Activated CD8-positive, alpha-beta memory T cell treated with anti-CD3 and anti-CD28 coated beads, Interleukin-2, amount 50 U/mL, for 1 hour (primary cell): ENCODE measurements around the gene COL27A1.
"Not testable (repeated sequence)": the region's sequence is repeated elsewhere in the genome, so short reads cannot be mapped to it uniquely, and the experiment has no call there.

Source experiments
- DNase-seq: peaks from one replicate; pipeline ENCODE4 v3.0.0-alpha.2; 2020; ENCODE audit errors: extremely low read depth

COL27A1 gene

DNA sequence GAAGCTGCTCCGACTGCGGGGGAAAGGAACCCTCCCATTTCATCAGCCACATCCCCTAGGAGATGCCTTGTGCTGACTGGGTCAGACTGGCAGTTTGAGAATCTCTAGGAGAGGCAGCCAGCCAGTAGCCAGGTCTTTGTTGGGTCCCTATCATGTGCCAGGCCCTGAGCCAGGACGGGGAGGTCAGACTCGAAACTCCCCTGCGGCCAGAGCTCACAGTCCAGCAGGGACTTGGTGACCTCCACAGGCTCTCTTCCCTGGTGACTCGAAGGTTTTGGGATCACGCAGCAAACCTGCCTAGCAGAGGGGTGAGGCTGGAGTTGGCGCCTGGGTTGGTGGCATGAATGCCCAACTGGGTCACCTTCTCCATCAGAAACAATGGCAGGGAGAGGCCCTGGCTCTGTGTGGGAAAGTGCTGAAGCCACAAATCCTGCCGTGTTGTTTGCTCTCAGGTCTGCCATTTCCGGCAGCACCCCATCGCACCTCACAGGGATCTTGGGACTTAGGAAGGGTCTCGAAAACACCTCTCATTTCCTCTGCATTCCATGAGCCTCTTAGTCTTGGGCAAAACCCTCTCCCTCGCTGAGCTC, 153.1 kb downstream of the COL27A1 start:
- DNase-seq, result no peak

DNA sequence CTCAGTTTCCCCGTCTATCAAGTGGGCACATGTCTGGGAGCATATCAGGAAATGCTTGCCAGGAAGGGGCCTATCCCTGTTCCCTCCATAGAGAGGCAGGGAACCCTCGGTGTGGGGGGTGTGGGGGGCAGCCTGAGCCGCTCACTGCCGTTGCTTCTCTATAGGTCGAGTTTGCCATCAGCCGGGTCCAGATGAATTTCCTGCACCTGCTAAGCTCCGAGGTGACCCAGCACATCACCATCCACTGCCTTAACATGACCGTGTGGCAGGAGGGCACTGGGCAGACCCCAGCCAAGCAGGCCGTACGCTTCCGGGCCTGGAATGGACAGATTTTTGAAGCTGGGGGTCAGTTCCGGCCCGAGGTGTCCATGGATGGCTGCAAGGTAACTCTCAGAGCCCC, 153.8 kb downstream of the COL27A1 start:
- DNase-seq, result no peak

DNA sequence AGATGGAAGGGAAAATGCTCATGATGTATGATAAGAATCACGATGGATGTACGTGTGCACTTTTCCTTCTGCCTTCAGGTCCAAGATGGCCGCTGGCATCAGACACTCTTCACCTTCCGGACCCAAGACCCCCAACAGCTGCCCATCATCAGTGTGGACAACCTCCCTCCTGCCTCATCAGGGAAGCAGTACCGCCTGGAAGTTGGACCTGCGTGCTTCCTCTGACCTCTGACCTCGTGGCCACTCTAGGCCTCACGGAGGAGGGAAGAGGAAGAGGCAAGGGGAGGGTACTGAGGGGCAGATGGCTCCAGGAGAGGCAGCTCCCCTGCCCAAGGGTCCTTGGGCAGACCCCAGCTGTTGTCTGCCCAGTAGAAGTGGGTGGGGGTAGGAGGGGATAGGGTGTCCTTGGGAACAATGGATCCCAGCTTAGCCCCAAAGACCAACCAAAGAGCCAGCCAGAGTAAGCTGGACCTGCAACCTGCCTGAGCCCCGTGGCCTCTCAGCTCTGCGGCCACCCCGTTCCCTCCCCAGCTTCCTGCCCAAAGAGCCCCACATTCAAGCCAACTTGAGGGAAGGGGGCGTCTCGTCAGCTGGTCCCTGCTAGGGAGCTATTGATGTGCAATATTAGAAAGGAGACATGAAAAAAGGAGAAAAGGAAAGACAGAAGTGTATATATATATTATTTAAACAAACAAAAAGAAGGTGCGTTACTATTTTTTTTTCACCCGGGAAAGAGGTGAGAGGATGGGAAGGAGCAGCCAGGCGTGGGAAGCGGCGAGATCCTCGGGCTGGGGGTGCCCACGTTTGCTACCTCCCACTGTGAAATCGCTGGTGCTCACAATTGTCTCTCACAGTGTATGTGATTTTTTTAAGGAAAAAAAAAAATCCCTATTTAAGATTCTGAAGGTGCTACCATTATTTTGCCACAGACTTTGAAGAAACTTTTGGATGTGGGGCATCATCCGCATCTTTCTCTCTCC, 155.4 kb downstream of the COL27A1 start:
- no peak for DNase-seq

DNA sequence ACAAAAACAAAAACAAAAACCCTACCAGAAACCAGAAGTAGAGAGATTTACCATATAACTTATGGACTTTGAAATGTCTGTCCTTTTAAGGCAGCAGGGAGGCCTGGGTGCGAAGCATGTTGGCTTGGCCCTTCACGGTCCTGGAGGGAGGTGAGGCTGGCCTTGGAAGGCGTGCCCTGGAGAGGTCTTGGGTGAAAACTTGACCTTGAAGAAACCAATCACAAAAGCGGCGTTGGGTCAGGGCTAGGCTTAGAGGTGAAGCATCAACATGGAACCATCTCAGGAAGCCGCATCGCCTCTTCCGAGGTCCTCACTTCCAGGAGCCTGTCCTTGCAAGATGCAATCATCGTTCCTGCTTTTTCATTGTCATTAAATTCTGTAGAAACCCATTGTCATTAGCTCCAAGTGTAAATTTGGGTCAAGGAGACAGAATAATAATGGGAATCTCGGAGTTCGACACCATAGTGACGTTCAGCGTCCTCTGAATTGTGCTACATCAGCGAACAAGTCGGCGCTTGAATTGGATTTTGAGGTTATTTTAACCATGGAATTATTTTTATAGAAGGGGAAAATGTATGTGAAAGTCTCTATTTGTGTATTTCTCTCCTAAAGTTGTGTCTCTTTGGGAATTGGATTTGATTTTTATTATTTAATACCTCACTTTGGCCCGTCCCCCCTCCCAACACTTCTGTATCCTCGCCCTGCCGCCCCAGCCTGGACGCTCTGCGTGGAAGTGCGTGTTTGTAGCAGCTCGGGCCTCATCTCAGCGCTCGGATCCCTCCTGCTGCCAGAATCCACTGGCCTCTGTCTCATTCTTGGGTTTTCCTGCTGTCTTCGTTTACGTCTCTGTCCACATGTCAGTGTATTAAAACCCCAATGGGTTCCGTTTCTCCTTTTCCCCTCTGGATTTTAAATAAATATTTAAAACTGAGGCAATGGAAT, 156.5 kb downstream of the COL27A1 start:
- no peak for DNase-seq

DNA sequence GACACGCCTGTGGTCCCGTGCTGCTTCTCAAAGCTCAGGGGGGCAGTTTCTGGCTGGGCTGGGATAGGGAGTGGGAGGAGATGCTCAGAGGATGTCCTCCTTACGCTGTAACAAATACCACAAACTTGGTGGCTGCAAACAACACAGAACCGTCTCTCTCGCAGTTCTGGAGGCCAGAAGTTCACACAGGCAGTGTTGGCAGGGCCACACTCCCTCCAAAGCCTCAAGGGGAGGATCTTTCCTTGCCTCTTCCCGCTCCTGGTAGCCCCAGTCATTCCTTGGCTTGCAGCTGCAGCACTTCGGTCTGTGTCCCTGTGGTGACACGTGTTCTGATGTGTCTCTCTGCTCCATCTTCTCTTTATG, 157.2 kb downstream of the COL27A1 start:
- no peak for DNase-seq

DNA sequence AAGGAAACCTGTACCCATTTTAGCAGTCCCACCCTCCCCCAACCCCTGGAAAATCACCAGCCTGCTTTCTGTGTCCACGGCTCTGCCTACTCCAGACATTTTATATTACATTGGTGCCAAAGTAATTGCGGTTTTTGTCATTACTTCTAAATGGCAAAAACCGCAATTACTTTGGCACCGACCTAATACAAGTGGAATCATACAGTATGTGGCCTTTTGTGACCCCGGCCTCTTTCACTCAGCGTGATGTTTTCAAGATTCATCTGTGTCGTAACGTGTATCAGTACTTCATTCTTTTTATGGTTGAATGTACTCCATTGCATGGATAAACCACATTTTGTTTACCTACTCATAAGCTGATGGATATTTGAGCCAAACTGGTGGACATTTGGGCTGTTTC, 157.8 kb downstream of the COL27A1 start:
- no peak for DNase-seq

DNA sequence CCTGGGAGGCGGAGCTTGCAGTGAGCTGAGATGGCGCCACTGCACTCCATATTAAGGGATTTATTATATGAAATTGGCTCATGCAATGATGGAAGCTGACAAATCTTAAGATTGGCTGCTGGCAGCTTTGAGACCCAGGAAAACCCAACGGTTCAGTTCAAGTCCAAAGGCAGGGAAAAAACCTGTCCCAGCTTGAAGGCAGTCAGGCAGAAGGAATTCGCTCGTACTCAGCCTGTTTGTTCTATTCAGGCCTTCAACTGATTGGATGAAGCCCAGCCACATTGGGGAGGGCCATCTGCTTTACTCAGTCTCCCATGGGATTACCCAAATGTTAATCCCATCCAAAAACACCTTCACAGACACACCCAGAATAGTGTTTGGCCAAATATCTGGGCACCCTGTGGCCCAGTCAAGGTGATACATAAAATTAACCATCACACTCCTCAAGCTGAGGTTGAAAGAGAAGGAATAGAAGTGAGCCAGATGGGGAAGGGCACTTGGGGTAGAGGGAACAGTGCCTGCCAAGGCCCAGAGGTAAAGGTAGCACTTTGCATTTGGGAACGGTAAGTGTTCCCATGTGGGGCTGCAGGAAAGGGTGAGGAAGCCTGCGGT, 159.0 kb downstream of the COL27A1 start:
- DNase-seq, result no peak

DNA sequence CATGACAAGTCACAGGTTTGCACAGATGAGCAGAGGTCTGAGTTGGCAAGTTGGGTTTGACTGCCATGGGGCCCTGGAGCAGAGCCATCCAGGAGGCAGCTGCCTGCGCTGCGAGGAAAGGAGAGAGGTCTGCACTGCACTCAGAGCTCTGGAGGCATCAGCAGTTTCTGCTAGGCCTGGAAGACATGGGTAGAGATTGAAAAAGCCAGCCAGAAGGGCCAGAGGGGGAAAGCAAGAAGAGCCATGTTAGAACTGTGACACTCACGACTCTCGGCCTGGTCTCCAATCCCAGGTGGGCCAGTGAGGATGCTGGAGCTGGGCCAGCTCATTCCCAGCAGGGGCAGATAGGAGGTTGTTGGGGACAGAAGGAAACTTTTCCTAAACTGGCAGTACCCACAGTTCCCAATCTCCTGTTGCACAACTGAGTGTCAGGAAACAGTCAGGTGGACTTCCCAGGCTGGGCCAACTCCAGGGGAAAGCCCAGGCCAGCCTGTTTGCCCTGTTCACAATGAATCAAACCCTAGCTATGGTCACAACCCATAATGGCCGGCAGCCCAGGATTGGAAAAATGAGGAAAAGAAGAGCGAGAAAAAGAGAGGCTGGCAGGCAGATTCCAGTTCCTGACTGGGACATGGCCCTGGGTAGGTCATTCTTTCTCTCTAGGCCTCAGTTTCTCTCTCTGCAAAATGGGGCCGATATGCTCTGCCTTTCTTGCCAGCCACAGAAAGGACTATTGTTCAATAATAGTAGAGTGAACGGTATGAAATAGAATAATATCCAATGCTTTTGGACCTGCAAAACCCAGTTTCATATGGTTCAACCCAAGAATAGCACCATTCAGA, 159.8 kb downstream of the COL27A1 start:
- no peak for DNase-seq

DNA sequence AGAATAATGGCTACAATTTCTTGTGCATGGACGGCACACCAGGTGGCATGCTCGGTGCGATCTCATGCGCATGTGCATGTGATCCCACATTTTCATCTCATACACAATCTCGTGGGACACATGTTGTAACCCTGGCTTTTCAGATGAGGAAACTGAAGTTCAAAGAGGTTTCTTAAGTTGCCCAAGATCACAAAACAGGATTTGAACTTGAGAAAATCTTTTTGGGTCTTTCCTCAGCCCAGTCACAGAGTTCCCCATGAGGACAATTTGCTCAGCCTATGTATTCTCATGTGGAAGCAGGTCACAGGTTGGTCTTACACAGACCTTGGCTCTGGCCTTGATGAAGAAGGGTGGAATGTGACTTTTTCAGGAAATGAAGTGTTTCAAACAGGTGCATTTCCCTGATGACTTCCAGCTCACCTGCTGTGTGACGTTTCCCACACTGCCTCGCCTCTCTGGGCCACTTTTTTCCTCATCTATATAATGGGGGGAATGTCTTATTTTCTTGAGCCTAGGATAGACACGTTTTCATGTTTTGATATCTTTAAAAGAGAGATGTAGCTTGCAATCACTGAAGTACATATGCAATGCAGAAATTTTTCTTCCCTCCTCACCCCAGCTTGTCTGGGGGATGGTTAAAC, 160.5 kb downstream of the COL27A1 start:
- no peak for DNase-seq

DNA sequence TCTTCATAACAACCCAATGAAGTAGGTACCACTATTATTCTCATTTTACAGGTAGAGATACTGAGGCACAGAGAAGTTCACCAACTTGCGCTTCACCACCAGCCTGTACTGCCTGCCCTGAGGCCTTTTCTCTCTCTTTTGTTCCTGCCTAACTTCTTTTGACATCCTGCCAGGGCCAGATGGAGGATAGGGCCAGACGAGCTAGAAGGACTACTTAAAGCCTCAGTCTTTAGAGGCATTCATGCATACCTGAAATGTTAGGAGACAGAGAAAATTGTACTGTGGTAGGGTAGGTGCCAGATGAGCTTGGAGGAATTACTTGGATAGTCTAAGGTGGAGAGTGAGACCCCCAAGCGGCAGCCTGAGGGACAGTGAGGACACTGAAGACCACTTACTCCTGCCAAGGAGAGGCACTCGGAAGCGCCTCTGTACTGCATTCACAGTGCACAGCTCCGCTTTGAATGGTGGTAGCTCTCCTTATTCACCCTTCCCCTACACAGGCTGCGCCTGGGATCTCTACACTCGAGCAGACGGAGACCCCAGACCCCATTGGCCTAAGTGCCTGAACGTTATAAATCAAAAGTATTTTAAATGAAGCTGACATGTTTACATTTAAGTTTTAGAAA, 161.4 kb downstream of the COL27A1 start:
- no peak for DNase-seq

DNA sequence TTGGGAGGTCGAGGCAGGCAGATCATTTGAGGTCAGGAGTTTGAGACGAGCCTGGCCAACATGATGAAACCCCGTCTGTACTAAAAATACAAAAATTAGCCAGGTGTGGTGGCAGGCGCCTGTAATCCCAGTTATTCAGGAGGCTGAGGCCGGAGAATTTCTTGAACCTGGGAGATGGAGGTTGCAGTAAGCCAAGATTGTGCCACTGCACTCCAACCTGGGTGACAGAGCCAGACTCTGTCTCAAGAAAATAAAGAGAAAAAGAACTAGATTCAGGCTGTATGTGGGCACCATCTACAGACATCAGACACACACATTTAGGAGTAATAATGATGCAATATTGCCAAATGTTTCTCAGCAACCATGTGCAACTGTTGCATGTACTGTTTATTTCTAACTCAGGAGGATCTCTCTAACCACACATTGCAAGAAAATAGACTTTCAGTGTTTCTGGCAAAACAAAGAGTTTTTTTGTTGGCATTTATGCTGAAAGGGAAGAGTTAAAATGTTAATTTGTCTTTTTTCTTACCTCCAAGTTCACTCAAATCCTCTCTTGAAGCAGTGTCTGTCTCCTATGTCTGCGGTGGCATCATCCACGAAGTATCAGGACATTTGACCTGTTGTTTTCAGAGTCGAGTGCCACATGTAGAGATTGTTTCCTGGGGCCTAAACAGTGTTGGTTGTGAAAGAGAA, 162.5 kb downstream of the COL27A1 start:
- no peak for DNase-seq

DNA sequence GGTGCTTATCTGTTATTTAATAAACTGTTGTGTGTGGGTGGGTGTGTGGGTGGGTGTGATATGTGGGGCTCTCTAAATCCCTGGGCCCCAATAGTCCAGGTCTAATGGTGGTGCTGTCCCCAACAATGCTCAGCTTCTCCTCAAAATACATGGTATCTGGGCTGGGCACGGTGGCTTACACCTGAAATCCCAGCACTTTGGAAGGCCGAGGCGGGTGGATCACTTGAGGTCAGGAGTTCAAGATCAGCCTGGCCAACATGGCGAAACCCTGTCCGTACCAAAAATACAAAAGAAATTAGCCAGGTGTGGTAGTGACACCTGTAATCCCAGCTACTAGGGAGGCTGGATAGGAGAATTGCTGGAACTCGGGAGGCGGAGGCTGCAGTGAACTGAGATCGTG, 163.1 kb downstream of the COL27A1 start:
- DNase-seq, result no peak

DNA sequence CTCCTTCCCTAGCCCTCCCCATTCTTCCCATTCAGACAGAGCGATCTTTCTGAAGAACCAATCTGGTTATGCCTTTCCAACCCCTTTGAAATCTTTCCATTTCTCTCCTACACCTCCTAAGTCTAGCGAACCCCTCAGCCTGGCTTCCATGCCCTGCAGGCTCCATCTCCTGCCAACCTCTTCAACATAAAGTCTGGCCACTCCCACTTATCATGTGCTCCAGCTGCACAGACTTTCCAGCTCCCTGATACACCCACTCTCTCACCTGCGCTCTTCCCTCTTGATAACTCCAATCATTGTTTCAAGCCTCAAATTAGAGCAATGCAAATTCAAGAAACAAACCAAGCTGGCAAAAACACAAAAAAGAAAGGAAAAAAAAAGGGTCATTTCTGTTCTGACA, 163.8 kb downstream of the COL27A1 start:
- DNase-seq, result no peak

DNA sequence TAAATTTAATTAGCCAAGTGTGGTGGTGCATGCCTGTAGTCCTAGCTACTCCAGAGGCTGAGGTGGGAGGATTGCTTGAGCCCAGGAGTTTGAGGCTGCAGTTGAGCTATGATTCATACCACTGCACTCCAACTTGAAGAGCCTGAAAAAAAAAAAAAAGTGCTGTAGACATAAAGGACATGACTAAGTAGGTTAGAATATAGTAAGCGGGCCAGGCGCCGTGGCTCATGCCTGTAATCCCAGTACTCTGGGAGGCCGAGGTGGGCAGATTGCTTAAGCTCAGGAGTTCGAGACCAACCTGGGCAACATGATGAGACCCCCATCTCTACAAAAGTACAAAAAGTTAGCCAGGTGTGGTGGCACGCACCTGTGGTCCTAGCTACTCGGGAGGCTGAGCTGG, 165.4 kb downstream of the COL27A1 start:
- DNase-seq, result not testable (repeated sequence)

DNA sequence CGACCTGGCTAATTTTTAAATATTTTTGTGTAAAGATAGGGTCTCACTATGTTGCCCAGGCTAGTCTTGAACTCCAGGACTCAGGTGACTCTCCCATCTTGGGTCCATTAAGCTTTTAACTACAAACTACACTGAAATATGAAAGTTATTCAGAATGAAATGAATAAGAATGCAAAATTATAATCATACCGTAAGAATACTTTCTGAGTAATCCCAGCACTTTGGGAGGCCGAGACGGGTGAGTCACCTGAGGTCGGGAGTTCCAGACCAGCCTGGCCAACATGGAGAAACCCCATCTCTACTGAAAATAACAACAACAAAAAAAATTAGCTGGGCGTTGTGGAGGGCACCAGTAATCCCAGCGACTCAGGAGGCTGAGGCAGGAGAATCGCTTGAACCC, 166.4 kb downstream of the COL27A1 start:
- DNase-seq, result no peak

DNA sequence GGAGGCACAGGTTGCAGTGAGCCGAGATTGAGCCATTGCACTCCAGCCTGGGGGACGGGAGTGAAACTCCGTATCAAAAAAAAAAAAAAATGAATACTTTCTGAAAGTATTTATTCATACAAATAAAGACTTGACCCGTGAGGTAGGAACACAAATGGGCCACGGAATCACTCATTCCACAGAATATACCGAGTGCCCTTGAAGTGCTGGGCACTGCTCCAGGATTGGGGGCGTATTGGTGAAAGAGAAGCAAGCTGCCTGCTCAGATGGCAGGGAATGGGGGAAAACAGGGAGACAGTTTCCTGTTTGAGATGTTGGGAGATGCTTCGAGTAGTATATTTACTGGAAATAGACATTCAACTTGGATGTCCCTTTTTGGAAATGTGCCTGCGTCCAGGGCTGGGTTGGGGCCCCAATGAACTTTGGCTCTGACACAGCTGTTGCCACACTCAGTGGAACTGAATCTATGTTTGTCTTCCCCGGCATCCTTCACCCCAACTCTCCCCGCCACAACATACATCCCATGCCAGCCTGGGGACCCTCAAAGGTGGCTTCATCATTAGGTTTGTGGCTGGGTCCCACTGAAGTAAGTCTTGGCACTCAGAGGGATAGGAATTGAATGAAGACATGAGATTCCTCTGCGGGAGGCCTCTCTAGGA, 167.0 kb downstream of the COL27A1 start:
- not testable (repeated sequence) for DNase-seq

DNA sequence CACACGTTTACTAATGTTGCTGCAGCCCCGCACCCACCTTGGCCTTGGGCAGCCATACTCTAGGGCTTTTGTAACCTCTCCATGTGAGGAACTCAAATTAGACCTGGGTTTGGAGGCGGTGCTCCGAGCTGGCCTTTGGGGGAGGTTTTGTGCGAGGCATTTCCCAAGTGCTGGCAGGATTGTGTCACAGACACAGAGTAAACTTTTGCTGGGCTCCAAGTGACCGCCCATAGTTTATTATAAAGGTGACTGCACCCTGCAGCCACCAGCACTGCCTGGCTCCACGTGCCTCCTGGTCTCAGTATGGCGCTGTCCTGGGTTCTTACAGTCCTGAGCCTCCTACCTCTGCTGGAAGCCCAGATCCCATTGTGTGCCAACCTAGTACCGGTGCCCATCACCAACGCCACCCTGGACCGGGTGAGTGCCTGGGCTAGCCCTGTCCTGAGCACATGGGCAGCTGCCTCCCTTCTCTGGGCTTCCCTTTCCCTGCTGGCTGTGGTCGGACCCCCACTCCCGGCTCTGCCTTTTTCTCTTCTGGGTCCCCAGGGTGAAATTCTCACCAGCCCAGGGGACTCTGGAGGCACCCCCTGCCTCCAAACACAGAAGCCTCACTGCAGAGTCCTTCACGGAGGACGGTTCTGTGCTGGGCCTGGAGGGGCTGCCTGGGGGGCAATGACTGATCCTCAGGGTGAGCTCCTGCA, 167.6 kb downstream of the COL27A1 start, which contains the start of gene ORM1:
Gene ORM1 (plus strand): TSS at position 268 of the 701 bp plus-strand sequence. CDS start 36 bp downstream, at position 304.
- DNase-seq, result not testable (repeated sequence)

DNA sequence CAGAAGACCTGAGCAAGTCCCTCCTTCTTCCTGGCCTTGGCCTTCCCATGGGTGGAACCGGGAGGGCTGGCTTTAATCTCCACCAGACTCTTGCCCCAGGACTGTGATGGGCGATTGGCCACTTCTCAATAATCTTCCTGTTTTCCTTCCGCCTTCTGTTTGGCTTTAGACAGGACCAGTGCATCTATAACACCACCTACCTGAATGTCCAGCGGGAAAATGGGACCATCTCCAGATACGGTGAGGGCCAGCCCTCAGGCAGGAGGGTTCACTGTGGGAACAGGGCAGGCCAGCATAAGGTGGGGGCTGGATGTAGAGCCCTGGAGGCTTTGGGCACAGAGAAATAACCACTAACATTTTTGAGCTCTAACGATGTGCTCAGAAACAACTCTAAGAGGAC, 168.5 kb downstream of the COL27A1 start:
- not testable (repeated sequence) for DNase-seq
